HG03565 (cell line): ENCODE measurements around the gene NFKBIE.
A peak's percentile ranks its signal among the peaks of the same experiment; 100 is the strongest.

Source experiments
- ATAC-seq: cut with Tn5 transposase; IDR thresholded peaks from one replicate; pipeline ENCODE4 v1.9.1; 2021; ENCODE audit warnings: mild to moderate bottlenecking, moderate library complexity; ENCODE audit not compliant: unreplicated experiment

NFKBIE gene

DNA sequence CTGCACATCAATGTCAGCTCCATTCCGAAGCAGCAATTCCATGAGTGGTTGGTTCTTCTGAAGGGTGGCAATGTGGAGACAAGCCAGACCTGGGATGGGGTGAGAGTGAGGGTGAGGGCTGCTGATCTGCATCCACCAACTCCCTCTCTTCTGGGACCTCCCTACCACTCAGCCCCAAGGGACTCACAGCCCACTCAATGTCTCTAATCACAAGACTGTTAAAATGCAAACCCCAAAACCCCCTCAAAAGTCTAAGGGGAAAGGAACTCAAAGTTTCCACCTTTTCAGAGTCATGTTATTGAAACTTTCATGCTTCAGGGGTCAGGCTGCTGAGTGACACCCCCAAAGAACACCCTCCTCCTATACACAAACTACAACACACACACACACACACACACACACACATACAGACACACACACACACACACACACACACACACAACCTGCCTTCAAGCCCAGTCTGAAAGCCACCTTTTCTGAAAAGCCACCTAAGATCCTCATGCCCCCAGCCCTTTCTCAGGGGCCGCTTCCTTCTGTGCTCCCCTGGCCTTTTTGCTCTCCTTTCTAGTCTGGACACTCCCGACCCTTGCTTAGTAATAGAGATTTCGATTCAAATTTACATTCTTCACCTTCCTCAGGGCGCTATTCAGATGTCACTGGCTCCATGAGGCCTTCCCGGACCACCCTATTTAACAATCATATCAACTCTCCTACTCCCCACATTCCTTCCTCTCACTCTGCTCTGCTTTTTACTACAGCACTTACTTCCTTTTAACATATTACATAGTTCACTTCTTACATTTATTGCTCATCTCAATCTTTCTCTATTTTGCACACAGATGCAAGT lies 4.7 kb downstream of the NFKBIE start:
- no peak for ATAC-seq

DNA sequence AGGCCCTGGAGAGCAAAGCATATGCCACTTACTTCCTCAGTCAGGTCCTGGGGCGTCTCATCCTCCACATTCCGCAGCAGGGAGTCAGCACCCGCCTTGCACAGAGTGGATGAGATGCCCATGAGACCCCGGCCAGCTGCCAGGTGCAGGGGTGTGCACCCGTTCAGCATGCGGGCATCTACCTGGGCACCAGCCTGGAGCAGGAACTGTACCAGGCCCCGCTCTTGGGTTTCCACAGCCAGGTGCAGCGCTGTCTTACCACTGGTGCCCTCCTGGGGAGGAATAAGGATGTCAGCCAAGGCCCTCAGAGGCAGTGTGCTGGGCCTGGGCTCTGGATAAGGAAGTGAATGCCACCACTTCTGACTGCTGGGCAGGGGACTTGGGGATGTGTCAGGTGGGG lies 5.3 kb downstream of the NFKBIE start:
- no peak for ATAC-seq

DNA sequence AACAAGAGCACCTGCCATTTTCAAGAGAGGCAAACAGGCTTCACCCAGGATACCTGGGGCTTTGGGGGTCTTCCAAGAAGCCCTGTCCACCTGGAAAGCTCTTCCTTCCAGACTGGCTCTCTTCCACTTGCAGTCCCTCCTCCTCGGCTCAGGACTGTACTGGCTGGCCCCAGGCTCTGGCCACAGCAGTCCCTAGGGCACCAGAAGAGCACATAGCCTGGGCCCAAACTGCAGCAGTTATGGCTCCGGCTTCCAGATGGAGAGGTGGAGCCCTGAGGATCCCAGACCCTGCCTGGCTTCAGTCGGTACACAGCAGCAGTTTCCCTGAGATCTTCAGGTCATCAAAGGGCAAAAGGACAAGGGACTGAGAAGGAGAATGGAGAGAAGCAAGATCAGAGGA lies 6.4 kb downstream of the NFKBIE start:
- no peak for ATAC-seq

DNA sequence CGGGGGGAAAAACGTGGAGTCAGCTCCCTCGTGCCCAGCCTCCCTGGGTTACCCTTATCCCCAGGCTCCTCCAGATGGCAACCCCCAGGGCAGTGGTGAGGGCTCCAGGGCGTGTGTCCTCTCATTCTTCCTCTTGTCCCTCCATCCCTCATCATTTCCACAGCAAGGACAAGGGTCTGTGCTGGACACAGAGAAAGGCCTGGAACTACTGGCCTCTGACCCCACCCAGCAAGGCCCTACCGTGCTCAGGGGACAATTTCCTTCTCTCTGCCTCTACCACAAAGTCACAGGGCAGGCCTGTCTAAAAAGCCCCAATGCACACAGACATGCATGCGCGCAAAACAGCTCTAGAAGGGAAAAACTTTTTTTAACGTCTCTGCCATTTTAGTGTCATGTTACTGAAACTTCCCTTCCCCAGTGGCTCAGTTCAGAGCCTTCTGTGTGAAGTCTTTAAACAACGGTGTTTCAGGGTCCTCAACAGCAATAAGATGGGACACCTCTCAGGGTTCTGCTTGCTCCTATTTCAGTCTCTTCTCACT lies 7.0 kb downstream of the NFKBIE start:
- ATAC-seq, result no peak

DNA sequence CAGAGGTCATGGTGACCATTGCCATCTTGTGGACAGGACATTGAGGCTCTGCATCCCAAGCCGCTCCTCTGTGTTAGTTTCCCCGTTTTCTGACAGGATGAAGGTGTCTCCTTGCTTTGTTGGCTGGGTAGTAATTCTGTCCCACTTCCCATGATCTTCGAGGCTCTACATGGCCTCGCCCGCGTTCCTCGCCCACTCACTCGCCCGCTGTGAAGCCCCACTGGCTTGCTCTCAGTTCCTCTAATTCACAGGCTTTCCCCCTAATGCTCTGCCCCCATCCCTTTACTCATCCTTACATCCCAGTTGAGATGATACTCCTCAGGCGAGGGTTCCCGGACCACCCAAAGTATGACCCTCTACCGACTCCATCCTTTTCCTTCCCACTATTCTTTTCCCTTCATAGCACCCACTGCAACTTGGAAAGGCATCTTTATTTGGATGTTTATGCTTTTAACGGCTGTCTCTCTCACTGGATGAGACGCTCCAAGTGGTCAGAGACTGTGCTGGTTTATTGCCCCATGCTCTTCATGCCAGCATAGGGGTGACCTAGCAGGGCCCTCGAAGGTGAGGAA lies 7.5 kb downstream of the NFKBIE start:
- peak; percentile 7 for ATAC-seq

DNA sequence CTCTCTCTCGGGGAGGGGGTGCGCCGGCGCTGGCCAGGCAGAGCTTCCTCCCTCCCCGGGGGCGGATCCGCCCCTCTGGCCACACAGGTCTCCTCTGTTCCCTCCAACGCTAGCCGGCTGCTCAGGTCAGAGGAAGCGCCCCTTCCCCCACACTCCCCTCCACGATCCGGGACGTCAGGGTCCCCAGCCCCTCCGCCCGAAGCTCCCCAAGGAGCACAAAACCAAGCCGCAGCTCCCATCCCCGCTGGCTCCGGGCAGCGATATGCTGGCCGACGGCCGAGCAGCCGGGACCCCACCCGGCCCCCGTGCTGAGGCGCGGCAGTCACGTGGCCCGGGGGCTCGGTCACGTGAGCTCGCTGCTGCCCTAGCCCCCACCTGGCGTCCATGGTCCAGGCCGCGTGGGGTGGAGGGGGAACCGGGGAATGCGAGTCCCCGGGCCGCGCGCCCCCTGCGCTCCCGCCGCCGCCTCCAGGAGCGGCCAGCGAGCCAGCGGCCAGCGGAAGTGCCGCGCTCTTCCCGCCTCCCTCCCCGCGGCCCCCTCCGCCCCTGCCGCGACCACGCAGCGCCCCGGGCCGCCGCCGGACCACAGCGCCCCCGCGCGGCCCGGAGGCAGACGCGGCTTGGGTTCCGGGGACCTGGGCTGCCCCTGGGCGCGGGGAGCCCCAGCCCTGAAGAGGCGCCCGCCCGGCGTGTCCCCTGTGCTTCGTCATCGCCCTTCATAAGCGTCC lies 8.2 kb downstream of the NFKBIE start, which contains the start of gene SLC35B2:
Gene SLC35B2 (minus strand): TSS at position 504 of the 728 bp plus-strand sequence. CDS start 118 bp downstream, at position 386.
- peak; percentile 26 for ATAC-seq

DNA sequence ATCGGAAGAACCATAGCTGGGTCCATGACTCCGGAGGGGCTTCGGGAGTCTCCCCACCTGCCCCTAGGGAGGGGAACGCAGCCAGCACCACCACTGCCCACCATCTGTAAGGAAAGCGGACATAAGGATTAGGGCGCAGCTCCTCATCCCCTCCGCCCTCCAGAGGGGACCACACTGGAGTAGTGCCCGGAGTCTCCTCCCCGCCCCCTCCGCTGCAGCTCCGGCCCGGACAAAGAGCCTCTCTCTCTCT lies 8.7 kb downstream of the NFKBIE start:
- ATAC-seq, result no peak

DNA sequence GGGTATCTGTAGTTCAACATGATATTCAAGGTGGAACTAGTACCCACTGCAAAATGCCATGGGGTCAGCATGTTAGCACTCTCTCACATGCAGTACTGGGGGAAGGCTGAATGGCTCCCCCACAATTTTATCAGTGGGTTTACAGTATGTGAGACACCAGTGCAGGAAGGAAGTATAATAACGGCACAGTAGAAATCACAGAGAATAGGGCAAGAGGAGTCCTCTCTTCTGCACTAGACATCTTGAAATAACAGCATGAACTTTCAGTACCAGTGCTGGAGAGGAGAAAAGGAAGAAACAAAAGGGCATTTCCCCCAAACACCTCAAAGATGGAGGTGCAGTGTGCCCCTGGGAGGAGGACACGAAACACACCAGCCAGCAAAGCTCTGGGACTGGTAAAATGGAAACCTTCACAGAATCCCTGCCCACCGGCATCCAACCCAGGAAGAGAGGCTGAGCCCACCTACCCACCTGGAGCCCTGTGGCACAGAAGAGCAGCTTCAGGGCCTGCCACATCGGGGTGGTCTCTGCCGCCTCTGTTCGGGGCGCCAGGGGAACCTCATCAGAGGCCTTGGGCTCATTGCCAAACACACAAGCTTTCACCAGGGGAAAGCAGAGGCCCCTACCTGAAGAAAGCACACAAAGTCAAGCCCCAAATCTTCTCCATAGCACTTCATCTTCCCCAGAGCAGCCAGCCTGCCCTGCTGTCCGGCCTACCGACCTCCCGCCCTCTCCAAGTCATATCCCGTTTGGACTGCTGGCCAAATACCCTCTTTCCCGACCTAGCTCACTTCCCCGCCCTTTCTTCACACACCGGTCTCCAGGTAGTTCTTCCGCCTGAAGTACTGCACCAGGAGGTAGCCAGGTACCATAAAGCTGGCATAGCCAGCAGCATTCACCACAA lies 9.2 kb downstream of the NFKBIE start:
- no peak for ATAC-seq

DNA sequence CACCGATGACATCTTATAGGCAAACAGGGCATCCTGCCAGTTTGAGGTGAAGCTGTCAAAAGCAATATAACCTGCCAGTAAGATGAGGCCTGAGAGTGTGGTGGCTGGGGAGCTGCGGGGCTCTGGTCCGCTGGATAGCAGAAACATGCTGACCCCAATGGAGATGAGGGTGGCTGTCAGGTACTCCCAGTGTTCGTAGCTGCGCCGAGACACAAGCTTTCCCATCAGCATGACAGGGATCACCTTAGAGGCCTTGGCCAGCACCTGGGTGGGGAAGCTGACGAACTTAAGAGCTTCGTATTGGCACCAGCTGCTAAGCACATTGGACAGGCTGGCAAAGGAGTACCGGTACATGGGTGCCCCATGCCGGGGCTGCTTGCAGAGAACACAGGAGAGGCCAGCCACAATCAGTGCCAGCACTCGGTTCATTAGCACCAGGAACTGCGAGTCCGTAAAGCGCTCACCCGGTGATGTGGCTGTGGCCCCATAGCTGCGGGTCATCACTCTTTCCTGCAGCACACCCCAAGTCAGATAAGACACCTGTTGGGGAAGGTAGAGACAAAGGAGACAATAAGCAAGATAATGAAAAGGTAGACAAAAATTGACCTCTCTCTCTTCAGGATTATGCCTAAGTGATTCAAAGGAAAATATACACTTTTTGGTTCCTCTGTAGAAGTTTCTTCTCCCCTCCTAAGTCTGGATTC lies 10.1 kb downstream of the NFKBIE start:
- no peak for ATAC-seq

DNA sequence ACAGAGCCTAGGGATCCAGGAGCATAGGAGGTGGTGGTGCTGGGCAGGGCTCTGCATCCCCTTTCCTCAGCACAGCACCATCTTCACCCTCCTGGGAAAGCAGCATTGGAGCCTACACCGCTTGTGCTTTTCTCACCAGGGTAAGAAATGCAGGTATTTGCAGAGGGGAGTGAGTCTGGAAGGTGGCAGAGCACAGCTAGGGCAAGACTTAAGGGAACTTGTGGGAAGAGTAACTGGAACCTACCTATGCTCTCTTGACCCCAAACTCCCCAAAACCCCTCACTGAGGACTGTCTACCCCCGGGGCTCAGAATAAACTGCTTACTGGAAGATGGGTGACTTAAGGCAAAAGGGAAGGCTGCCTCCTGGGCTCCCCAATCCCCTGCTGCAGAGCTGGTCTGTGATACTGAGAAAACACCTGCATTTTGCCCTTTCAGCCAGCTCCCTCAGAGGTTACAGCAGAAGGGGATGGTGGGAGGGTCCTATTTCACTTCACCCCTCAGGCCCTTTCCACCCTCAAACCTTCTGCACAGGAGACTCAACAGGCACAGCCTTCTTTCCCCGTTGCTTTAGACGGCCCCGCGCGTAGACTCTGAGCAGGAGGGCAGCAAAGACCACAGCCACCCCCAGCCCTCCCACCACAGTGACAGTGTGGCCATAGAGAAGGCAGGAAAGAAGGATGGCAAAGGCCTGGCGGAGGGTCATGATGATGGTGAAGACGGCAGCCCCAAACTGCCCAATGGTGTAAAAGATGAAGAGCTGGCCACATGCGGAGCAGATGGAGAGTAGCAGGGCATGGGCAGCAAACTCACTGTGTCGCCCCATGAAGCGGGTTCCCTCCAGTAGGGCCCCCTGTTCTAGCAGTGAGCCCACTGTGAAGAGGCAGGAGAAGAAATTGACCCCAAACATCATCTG lies 10.9 kb downstream of the NFKBIE start:
- ATAC-seq, result no peak

DNA sequence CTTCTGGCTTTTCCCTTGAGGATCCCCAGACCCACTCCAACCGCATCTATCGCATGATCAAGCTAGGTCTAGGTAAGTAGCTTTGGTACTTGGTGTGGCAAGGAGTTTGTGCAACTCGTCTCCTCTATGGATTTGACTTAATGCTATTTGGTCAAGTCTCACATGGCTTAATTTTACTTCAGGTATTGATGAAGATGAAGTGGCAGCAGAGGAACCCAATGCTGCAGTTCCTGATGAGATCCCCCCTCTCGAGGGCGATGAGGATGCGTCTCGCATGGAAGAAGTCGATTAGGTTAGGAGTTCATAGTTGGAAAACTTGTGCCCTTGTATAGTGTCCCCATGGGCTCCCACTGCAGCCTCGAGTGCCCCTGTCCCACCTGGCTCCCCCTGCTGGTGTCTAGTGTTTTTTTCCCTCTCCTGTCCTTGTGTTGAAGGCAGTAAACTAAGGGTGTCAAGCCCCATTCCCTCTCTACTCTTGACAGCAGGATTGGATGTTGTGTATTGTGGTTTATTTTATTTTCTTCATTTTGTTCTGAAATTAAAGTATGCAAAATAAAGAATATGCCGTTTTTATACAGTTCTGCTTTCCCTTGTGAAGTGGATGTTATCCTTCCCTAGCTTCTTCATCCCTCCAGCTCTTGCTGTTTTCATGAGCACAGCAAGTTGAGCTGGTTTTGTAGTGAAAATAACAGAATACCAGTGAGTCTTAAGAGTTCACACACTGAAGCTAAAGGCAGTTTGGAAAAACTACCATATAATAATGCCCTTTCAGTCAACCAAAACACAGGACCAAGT lies 11.8 kb downstream of the NFKBIE start:
- ATAC-seq, result no peak

DNA sequence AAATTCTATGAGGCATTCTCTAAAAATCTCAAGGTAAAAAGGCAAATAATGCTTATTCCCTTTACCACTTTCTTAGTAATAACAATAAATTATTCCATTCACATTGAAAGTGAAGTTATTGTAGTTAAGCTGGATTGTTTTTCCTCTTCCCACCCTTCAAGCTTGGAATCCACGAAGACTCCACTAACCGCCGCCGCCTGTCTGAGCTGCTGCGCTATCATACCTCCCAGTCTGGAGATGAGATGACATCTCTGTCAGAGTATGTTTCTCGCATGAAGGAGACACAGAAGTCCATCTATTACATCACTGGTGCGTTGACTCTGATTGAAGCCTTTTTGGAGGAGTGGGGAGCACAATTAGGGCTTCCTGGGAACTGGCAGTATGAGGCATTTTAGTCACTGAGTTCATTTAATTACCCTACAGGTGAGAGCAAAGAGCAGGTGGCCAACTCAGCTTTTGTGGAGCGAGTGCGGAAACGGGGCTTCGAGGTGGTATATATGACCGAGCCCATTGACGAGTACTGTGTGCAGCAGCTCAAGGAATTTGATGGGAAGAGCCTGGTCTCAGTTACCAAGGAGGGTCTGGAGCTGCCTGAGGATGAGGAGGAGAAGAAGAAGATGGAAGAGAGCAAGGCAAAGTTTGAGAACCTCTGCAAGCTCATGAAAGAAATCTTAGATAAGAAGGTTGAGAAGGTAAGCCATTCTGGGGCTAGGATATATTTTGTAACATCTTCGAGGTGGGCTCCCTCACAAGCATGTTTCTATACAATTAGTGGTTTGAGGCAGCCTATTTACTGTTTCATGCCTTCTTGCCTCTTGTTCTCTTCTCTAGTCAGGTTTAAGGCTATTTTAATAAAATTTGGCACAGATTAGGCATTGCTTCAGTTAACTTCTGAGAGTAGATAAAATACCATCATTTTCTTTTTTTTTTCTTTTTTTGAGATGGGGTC lies 13.5 kb downstream of the NFKBIE start:
- no peak for ATAC-seq

DNA sequence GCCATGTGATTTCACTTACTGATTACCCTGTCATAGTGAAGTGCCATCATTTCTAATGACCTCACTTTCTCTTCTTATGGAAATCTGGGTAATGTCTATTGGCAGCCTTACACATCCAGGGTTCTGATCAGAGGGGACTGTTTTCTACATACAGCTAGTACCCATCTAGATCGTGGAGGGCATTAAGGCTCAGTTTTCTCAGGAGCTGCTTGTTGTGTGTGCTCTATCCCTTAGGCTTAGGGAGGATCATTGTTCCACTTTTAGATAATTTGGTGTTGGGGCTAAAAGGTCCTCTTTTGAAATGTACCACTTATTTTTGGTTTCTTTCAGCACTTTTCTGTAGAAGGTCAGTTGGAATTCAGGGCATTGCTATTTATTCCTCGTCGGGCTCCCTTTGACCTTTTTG lies 14.6 kb downstream of the NFKBIE start:
- no peak for ATAC-seq

DNA sequence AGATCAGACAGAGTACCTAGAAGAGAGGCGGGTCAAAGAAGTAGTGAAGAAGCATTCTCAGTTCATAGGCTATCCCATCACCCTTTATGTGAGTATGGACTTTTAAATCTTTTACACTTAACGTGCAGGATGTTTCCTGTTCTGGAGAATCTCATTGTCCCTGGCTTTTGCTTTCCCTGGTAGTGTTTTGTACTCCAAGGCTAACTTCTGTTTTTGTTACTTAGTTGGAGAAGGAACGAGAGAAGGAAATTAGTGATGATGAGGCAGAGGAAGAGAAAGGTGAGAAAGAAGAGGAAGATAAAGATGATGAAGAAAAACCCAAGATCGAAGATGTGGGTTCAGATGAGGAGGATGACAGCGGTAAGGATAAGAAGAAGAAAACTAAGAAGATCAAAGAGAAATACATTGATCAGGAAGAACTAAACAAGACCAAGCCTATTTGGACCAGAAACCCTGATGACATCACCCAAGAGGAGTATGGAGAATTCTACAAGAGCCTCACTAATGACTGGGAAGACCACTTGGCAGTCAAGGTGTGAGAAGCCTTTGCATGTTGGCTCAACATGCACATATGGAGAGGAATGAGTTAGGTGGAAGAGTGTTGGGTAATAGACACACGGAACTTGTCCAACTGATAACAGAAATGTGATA lies 15.2 kb downstream of the NFKBIE start:
- ATAC-seq, result no peak

DNA sequence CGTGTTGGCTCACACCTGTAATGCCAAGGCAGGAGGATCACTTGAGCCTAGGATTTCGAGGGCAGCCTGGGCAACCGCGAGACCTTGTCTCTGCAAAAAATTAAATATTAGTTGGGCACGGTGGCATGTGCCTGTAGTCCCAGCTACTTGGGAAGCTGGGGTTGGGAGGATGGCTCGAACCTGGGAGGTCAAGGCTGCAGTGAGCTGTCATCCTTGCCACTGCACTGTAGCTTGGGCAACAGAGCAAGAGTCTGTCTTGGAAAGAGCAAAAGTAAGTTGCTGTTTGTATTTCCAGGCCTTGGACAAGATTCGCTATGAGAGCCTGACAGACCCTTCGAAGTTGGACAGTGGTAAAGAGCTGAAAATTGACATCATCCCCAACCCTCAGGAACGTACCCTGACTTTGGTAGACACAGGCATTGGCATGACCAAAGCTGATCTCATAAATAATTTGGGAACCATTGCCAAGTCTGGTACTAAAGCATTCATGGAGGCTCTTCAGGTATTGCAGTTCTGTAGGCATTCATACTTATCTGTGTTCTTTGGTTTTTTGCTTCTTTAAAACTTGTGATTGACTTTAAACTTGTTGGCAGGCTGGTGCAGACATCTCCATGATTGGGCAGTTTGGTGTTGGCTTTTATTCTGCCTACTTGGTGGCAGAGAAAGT lies 16.1 kb downstream of the NFKBIE start:
- no peak for ATAC-seq

DNA sequence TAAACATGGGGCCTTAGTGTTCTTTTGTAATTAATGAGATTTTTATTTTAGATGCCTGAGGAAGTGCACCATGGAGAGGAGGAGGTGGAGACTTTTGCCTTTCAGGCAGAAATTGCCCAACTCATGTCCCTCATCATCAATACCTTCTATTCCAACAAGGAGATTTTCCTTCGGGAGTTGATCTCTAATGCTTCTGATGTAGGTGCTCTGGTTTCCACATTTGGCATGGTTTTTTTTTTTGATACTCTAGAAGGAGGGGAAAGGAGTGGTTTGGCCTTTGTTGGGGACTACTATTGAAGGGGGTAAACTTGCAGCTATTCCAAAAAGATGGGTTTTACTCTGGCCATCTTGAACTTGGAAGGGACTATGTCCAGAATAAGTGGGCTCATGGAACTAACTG lies 16.8 kb downstream of the NFKBIE start:
- ATAC-seq, result no peak
